GM12891 (cell line): ENCODE measurements around the gene CIPC.

ENCODE experiments used
- POLR2A ChIP-seq: IDR thresholded peaks from 2 replicates; pipeline ENCODE4 v1.6.1; 2011; ENCODE audit warnings: low read depth, low read length, control low read depth
- POLR2AphosphoS5 ChIP-seq: IDR thresholded peaks from 2 replicates; pipeline ENCODE4 v1.6.1; 2011; ENCODE audit warnings: low read depth, low read length, control low read depth
- SPI1 ChIP-seq: IDR thresholded peaks from 2 replicates; pipeline ENCODE4 v1.6.1; 2011; ENCODE audit warnings: low read depth, low read length, control low read depth

DNA sequence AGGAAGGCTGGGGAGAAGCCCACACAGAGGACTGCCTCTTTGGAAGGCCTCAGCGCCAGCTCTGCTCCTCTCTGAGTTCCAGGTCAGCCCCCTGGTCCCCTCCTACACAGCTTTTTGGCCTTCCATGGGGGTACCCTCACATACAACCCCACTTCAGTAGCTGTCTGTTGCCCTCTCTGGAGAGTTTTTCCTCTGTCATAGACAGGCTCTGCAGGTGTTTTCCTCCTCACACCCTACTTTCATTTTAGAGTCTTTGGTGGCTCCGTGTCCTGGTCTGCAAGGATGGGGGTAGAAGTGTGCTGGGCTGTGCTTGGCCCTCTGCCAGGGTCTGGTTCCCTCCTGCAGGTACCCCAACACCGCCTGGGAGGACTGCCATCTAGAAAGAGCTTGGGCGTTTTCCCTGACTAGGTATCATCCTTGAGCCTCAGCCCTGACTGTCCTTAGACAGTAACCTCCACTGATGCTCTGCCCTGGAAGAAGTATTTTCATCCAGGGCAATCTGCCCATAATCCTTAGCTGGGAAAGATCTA is 28.5 kb downstream of the CIPC start:
- TF ChIP-seq POLR2A (no peak), SPI1 (no peak), POLR2AphosphoS5 (no peak)
